ENCODE data around the gene RAPGEF2. TPM values are rescaled to one million over a fixed set of nuclear protein-coding genes. Genes with fewer than 3 reads are reported as not detected.

Gene RAPGEF2
- total RNA-seq, 1 experiment from 2014 or later, result 17.6 TPM

DNA sequence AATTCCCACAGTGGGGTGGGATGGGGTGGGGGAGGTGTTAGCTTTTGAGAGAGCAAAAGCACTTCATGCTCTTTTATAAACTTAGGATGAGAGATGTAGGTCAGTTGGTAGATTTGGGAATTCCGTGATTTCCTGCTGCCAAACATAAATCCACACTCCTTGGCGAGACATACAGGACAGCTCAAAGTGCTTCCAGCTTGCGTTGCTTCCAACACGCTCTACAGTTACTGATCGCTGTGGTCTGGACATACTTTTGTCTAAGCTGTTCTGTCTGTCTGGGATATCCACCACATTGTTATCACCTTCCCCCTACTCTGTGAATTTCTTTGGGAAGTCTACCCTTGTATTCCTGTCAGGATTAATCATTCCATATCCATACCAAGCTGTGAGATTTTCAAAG lies 117.5 kb downstream of the RAPGEF2 start:
- Histone ChIP-seq H3K27ac (ENCODE audit: low read length) (no peak overlapping the region), H3K36me3 (ENCODE audit: control insufficient read depth, insufficient read depth, low read length) (no peaks in the 10 kb centered on the region), H3K4me1 (ENCODE audit: control insufficient read depth, insufficient read depth, low read length) (no peaks in the 10 kb centered on the region), H3K27me3 (ENCODE audit: control insufficient read depth, insufficient read depth, low read length) (no peaks in the 10 kb centered on the region), H3K9me3 (ENCODE audit: control insufficient read depth, insufficient read depth, low read depth, low read length) (no peaks in the 10 kb centered on the region), H3K4me3 (ENCODE audit: low read depth in 2 of 2, low read length in 2 of 2) (no peak overlapping the region)
- no peak for TF ChIP-seq SIN3A (IDR thresholded peaks at IDR 0.05; ENCODE audit: borderline replicate concordance, insufficient read depth, low read depth, low read length)
- TF ChIP-seq CTCF (IDR thresholded peaks at IDR 0.05), result no peak
- no peak for TF ChIP-seq POLR2AphosphoS5 (IDR thresholded peaks at IDR 0.05; ENCODE audit: low read depth, low read length)
- TF ChIP-seq TCF7L2 (IDR thresholded peaks at IDR 0.05; ENCODE audit: low read depth, low read length), result no peak
- TF ChIP-seq, protein P1, sequence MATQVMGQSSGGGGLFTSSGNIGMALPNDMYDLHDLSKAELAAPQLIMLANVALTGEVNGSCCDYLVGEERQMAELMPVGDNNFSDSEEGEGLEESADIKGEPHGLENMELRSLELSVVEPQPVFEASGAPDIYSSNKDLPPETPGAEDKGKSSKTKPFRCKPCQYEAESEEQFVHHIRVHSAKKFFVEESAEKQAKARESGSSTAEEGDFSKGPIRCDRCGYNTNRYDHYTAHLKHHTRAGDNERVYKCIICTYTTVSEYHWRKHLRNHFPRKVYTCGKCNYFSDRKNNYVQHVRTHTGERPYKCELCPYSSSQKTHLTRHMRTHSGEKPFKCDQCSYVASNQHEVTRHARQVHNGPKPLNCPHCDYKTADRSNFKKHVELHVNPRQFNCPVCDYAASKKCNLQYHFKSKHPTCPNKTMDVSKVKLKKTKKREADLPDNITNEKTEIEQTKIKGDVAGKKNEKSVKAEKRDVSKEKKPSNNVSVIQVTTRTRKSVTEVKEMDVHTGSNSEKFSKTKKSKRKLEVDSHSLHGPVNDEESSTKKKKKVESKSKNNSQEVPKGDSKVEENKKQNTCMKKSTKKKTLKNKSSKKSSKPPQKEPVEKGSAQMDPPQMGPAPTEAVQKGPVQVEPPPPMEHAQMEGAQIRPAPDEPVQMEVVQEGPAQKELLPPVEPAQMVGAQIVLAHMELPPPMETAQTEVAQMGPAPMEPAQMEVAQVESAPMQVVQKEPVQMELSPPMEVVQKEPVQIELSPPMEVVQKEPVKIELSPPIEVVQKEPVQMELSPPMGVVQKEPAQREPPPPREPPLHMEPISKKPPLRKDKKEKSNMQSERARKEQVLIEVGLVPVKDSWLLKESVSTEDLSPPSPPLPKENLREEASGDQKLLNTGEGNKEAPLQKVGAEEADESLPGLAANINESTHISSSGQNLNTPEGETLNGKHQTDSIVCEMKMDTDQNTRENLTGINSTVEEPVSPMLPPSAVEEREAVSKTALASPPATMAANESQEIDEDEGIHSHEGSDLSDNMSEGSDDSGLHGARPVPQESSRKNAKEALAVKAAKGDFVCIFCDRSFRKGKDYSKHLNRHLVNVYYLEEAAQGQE (IDR thresholded peaks at IDR 0.05; ENCODE audit: insufficient read depth in 1 of 2, low read depth in 2 of 2, low read length in 1 of 2), result no peak
- DNase-seq (ENCODE audit: low read depth, low spot score), result no peak
- in situ Hi-C loops (cut with HindIII; ENCODE audit: low pct_unique_long_range_greater_than_20kb, low sequenced_read_pairs) (no loop called here), intact Hi-C loops (cut with micrococcal nuclease; ENCODE audit: unreplicated experiment) (no loop called here)
- POLR2A ChIA-PET, result no interaction called here
- no TSS peak for BruUV-seq (replicated peaks)
- CTCF ChIA-PET, result no interaction called here
- no peak for ATAC-seq

- no peak overlapping the region for H3K4me3 ChIP-seq (ENCODE audit: low read depth in 2 of 2, low read length in 2 of 2)
- no peaks in the 10 kb centered on the region for H3K27me3 ChIP-seq (ENCODE audit: control insufficient read depth, insufficient read depth, low read length)
- ChIA-PET POLR2A (no interaction called here), CTCF (no interaction called here)
- H3K27ac ChIP-seq (ENCODE audit: low read length), result no peak overlapping the region
- no TSS peak for BruUV-seq (replicated peaks)
- H3K36me3 ChIP-seq (ENCODE audit: control insufficient read depth, insufficient read depth, low read length), result no peaks in the 10 kb centered on the region
- in situ Hi-C loops (cut with HindIII; ENCODE audit: low pct_unique_long_range_greater_than_20kb, low sequenced_read_pairs), result no loop called here
- no peak for DNase-seq (ENCODE audit: low read depth, low spot score)
- no peaks in the 10 kb centered on the region for H3K9me3 ChIP-seq (ENCODE audit: control insufficient read depth, insufficient read depth, low read depth, low read length)
- H3K4me1 ChIP-seq (ENCODE audit: control insufficient read depth, insufficient read depth, low read length), result no peaks in the 10 kb centered on the region
- no peak for ATAC-seq
- intact Hi-C loops (cut with micrococcal nuclease; ENCODE audit: unreplicated experiment), result no loop called here
- TF ChIP-seq POLR2AphosphoS5 (IDR thresholded peaks at IDR 0.05; ENCODE audit: low read depth, low read length) (no peak), TCF7L2 (IDR thresholded peaks at IDR 0.05; ENCODE audit: low read depth, low read length) (no peak), CTCF (IDR thresholded peaks at IDR 0.05) (no peak), SIN3A (IDR thresholded peaks at IDR 0.05; ENCODE audit: borderline replicate concordance, insufficient read depth, low read depth, low read length) (no peak)
- TF ChIP-seq, protein P1 (IDR thresholded peaks at IDR 0.05; ENCODE audit: insufficient read depth in 1 of 2, low read depth in 2 of 2, low read length in 1 of 2), result no peak
Observed at GRCh38 chr4:159221280-159221679, 118.4 kb downstream of the RAPGEF2 start.

All from Panc1 (cell line).